Osteoblast (primary cell): Measurements from ENCODE around the gene SOHLH2. TPM values are rescaled to one million over a fixed set of nuclear protein-coding genes. Genes with fewer than 3 reads are reported as not detected.

Source experiments
- DNase-seq: peaks from one replicate; pipeline ENCODE4 v3.0.0; 2011; ENCODE audit warnings: low spot score, mixed read lengths; ENCODE audit not compliant: insufficient read length; ENCODE audit errors: missing footprints
- H2AFZ ChIP-seq: 2 replicates; pipeline ENCODE4 v1.6.0; 2011; ENCODE audit warnings: mild to moderate bottlenecking, low read length
- H3K27ac ChIP-seq: 2 replicates; pipeline ENCODE4 v1.5.1; 2011; ENCODE audit warnings: mild to moderate bottlenecking, low read depth, low read length, moderate library complexity
- H3K27me3 ChIP-seq: 2 replicates; pipeline ENCODE4 v1.6.0; 2012; ENCODE audit warnings: mild to moderate bottlenecking, control low read depth, inconsistent platforms, low read length, moderate library complexity; ENCODE audit not compliant: insufficient read depth
- H3K36me3 ChIP-seq: 2 replicates; pipeline ENCODE4 v1.5.1; 2011; ENCODE audit warnings: mild to moderate bottlenecking, low read length, control low read depth, moderate library complexity; ENCODE audit not compliant: insufficient read depth
- H3K4me1 ChIP-seq: 2 replicates; pipeline ENCODE4 v1.5.1; 2011; ENCODE audit warnings: mild to moderate bottlenecking, low read length, control low read depth, moderate library complexity; ENCODE audit not compliant: insufficient read depth
- H3K4me2 ChIP-seq: 2 replicates; pipeline ENCODE4 v1.6.0; 2011; ENCODE audit warnings: mild to moderate bottlenecking, low read length; ENCODE audit not compliant: insufficient read depth
- H3K4me3 ChIP-seq: fragments of 200-600 bp; sonication (generic); 3 replicates; pipeline ENCODE4 v1.5.1; 2012; ENCODE audit warnings: mild to moderate bottlenecking, low read length, inconsistent platforms; ENCODE audit not compliant: insufficient read depth
- H3K79me2 ChIP-seq: 2 replicates; pipeline ENCODE4 v1.6.0; 2012; ENCODE audit warnings: mild to moderate bottlenecking, low read length, control low read depth, inconsistent platforms; ENCODE audit not compliant: insufficient read depth
- H3K9me3 ChIP-seq: 2 replicates; pipeline ENCODE4 v1.5.1; 2011; ENCODE audit warnings: low read depth, low read length, control low read depth
- H4K20me1 ChIP-seq: 2 replicates; pipeline ENCODE4 v1.6.0; 2012; ENCODE audit warnings: mild to moderate bottlenecking, low read length, control low read depth; ENCODE audit not compliant: insufficient read depth
- CTCF ChIP-seq: IDR thresholded peaks from 2 replicates; pipeline ENCODE4 v1.5.1; 2011; ENCODE audit warnings: mild to moderate bottlenecking, low read depth, low read length, moderate library complexity; ENCODE audit errors: extremely low read depth
- total RNA-seq: library from RNA; depleted of rRNA; stranded (reverse); fragments of >200 nt; gene quantifications from 2 replicates; pipeline ENCODE4 v1.2.3, GENCODE V29; 2012

Gene SOHLH2
- total RNA-seq, 1 donor: 2.2 TPM

DNA sequence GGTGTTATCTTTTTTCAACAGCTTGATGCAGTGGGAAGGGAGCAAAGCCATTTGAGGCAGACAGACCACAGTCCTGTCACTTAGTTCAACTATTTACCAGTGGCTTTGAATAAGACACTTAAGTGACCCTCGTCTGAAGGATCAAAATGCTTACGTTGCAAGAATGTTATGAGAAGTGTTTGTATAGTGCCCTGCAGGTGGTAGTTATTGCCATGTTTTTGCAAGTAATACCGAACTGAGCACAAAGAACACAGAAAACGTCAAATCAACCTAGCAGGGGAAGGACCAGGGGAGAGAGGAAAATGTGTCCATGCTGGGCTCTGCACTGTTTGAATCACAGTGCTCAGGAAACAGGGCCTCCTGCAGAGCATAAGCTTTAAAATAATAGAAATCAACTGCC, 2.8 kb downstream of the SOHLH2 start:
- Histone ChIP-seq H3K9me3 (no peaks in the 10 kb centered on the region), H3K4me2 (no peak overlapping the region), H2AFZ (no peak overlapping the region), H3K4me1 (no peaks in the 10 kb centered on the region), H3K4me3 (no peak overlapping the region), H3K27me3 (peaks cover 7% of the 10 kb centered on the region), H4K20me1 (no peaks in the 10 kb centered on the region), H3K36me3 (no peaks in the 10 kb centered on the region), H3K27ac (no peak overlapping the region), H3K79me2 (no peaks in the 10 kb centered on the region)
- no peak for DNase-seq
- no peak for TF ChIP-seq CTCF

DNA sequence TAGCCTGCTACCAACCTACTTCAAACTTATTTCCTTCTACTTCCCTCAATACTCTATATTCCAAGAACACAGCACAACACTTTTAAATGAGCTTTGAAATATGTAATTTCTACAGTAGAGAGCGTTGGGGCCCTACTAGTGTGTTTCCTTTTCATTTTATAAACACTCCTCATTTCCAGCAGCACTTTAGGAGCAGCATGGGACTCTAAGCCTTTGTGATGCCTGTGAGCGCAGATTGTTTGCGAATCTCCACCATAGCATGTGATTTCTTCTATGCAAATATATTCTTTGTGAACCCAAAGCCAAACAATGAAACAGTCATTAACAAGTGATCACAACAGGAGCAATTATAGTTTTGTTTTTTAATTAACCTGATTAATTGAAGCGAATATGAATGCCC, 3.6 kb downstream of the SOHLH2 start:
- no peak for TF ChIP-seq CTCF
- H3K4me1 ChIP-seq: no peaks in the 10 kb centered on the region
- DNase-seq: no peak

GRCh38 chr13:36207672-36208071, 6.7 kb downstream of the SOHLH2 start:
- Histone ChIP-seq H3K27me3 (peaks cover 7% of the 10 kb centered on the region), H3K4me1 (no peaks in the 10 kb centered on the region), H3K9me3 (no peaks in the 10 kb centered on the region), H3K27ac (no peak overlapping the region), H4K20me1 (no peaks in the 10 kb centered on the region), H2AFZ (no peak overlapping the region), H3K4me2 (no peak overlapping the region), H3K79me2 (no peaks in the 10 kb centered on the region), H3K36me3 (no peaks in the 10 kb centered on the region), H3K4me3 (no peak overlapping the region)
- no peak for DNase-seq
- TF ChIP-seq CTCF: peak; percentile 16

More for the DNA sequence above, 3.6 kb downstream of the SOHLH2 start:
- peaks cover 7% of the 10 kb centered on the region for H3K27me3 ChIP-seq
- H3K27ac ChIP-seq: no peak overlapping the region
- H3K9me3 ChIP-seq: no peaks in the 10 kb centered on the region
- H3K36me3 ChIP-seq: no peaks in the 10 kb centered on the region
- H3K79me2 ChIP-seq: no peaks in the 10 kb centered on the region
- H3K4me3 ChIP-seq: no peak overlapping the region
- H3K4me2 ChIP-seq: no peak overlapping the region
- no peak overlapping the region for H2AFZ ChIP-seq
- no peaks in the 10 kb centered on the region for H4K20me1 ChIP-seq

DNA sequence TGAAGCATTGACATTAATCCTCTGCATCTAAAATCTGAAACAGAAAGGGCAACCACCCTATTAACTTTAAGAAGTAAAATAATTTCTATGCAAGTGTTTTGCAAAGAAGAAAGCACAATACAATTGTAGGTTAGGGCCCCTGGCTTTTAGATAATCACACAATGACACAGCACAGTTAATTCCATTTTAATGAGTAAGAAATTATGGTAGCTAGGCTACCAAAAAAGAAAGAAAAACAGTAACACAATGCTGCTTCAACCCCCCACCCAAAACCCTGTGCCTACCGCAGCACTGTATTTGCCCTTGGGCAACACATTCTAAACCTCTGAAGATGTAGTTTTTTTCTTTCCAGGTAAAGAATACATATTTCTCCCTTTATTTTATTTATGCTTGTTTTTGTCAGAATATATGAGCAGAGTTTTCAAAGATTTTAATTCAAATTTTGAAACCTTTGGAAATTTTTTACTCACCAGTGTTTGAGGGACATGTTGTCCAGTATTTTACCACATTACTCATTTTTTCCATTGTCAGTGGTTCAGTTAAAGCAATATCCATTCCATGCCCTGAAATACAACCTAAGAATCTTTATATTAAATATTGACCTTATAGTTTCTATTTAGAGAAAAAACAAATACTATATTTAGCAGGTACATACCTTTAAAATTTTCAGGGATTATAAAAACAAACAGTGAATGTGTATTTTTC, 21.1 kb downstream of the SOHLH2 start:
- Histone ChIP-seq H3K4me3 (no peak overlapping the region), H2AFZ (no peak overlapping the region), H3K27ac (peak overlapping the region; percentile 38), H3K79me2 (no peaks in the 10 kb centered on the region), H3K27me3 (no peaks in the 10 kb centered on the region), H3K4me1 (peaks cover 13% of the 10 kb centered on the region), H4K20me1 (no peaks in the 10 kb centered on the region), H3K4me2 (peak overlapping the region; percentile 54), H3K9me3 (no peaks in the 10 kb centered on the region), H3K36me3 (no peaks in the 10 kb centered on the region)
- DNase-seq: no peak
- TF ChIP-seq CTCF: no peak
